Neural progenitor cell (in vitro differentiated cells): ENCODE data around the gene FBXL4.

ENCODE experiments used
- EZH2 ChIP-seq: fragments of 200-600 bp; sonication (generic); IDR thresholded peaks from 2 replicates; pipeline ENCODE4 v1.6.1; 2017; ENCODE audit warnings: antibody characterized with exemption, mild to moderate bottlenecking, moderate library complexity
- TF ChIP-seq, protein P1 (sequence below): fragments of 200-600 bp; sonication (generic); IDR thresholded peaks from 2 replicates; pipeline ENCODE4 v1.5.1; 2017; ENCODE audit warnings: antibody characterized with exemption, mild to moderate bottlenecking

DNA sequence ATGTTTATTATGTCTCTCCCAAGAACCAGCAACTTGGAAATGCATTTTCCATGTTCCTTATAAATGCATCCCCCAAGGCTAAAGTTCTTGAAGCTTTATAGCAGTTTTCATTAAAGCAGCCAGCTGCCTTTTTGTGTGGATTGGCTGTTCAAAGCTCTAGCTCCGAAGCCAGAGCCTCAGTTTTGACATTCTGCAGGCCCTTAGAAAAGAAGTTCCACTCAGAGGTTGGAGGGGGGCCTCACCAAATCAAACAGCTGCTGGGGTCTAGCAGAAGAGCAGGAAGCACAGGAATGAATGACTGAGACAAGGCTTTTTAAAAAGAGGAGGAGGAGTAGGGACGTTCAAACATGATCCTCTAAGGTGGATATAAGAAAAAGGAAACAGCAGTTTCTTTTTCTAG lies 117.6 kb downstream of the FBXL4 start:
- TF ChIP-seq, protein P1, sequence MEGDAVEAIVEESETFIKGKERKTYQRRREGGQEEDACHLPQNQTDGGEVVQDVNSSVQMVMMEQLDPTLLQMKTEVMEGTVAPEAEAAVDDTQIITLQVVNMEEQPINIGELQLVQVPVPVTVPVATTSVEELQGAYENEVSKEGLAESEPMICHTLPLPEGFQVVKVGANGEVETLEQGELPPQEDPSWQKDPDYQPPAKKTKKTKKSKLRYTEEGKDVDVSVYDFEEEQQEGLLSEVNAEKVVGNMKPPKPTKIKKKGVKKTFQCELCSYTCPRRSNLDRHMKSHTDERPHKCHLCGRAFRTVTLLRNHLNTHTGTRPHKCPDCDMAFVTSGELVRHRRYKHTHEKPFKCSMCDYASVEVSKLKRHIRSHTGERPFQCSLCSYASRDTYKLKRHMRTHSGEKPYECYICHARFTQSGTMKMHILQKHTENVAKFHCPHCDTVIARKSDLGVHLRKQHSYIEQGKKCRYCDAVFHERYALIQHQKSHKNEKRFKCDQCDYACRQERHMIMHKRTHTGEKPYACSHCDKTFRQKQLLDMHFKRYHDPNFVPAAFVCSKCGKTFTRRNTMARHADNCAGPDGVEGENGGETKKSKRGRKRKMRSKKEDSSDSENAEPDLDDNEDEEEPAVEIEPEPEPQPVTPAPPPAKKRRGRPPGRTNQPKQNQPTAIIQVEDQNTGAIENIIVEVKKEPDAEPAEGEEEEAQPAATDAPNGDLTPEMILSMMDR: no peak
- TF ChIP-seq EZH2: no peak
